Naive B cell (primary cell): ENCODE measurements around the gene YDJC. TPM values are rescaled to one million over a fixed set of nuclear protein-coding genes. Genes with fewer than 3 reads are reported as not detected.
"Not testable (repeated sequence)": the region's sequence is repeated elsewhere in the genome, so short reads cannot be mapped to it uniquely, and the experiment has no call there.

Experiments
- ATAC-seq, 2 donors: fragments of 150-1000 bp; cut with Tn5 transposase; 2 replicates each; pipeline ENCODE4 v1.10.0; 2021; ENCODE audit warnings: low read depth in 2 of 2, mild to moderate bottlenecking in 2 of 2, moderate library complexity in 2 of 2
- DNase-seq: peaks from one replicate; pipeline ENCODE4 v3.0.0; 2022
- H3K27ac Mint-ChIP-seq, 6 donors: one replicate each; pipeline ENCODE4 v1.8.0; 2020 to 2022; ENCODE audit warnings: mild to moderate bottlenecking in 6 of 6, mixed read lengths in 6 of 6, moderate library complexity in 5 of 6, inconsistent platforms in 2 of 6
- H3K27me3 Mint-ChIP-seq, 3 donors: one replicate each; pipeline ENCODE4 v1.8.0; 2021 to 2022; ENCODE audit warnings: mixed read lengths in 3 of 3, mild to moderate bottlenecking in 1 of 3
- H3K36me3 Mint-ChIP-seq, 2 donors: one replicate each; pipeline ENCODE4 v1.8.0; 2020 to 2022; ENCODE audit warnings: mixed read lengths in 2 of 2, inconsistent platforms in 1 of 2, mild to moderate bottlenecking in 1 of 2
- H3K4me1 Mint-ChIP-seq, 3 donors: one replicate each; pipeline ENCODE4 v1.8.0; 2020 to 2022; ENCODE audit warnings: mixed read lengths in 3 of 3, inconsistent platforms in 1 of 3, mild to moderate bottlenecking in 1 of 3, moderate library complexity in 1 of 3
- H3K4me3 Mint-ChIP-seq, 8 donors: one replicate each; pipeline ENCODE4 v1.8.0; 2020 to 2022; ENCODE audit warnings: mild to moderate bottlenecking in 8 of 8, mixed read lengths in 8 of 8, moderate library complexity in 8 of 8, inconsistent platforms in 2 of 8
- H3K9me3 Mint-ChIP-seq, 7 donors: one replicate each; pipeline ENCODE4 v1.8.0; 2020 to 2022; ENCODE audit warnings: mixed read lengths in 7 of 7, mild to moderate bottlenecking in 5 of 7, inconsistent platforms in 2 of 7, moderate library complexity in 1 of 7
- polyA plus RNA-seq, 6 donors: library from polyadenylated mRNA; unstranded; fragments of 300-500 nt; fragmentation: Illumina TruSeq; gene quantifications; one replicate each; pipeline ENCODE4 v1.2.3, GENCODE V29; 2021; ENCODE audit warnings: low read depth in 6 of 6

Gene YDJC
- polyA plus RNA-seq, 6 donors from 2014 or later: 54.7 to 97.9 (median 65.1) TPM

DNA sequence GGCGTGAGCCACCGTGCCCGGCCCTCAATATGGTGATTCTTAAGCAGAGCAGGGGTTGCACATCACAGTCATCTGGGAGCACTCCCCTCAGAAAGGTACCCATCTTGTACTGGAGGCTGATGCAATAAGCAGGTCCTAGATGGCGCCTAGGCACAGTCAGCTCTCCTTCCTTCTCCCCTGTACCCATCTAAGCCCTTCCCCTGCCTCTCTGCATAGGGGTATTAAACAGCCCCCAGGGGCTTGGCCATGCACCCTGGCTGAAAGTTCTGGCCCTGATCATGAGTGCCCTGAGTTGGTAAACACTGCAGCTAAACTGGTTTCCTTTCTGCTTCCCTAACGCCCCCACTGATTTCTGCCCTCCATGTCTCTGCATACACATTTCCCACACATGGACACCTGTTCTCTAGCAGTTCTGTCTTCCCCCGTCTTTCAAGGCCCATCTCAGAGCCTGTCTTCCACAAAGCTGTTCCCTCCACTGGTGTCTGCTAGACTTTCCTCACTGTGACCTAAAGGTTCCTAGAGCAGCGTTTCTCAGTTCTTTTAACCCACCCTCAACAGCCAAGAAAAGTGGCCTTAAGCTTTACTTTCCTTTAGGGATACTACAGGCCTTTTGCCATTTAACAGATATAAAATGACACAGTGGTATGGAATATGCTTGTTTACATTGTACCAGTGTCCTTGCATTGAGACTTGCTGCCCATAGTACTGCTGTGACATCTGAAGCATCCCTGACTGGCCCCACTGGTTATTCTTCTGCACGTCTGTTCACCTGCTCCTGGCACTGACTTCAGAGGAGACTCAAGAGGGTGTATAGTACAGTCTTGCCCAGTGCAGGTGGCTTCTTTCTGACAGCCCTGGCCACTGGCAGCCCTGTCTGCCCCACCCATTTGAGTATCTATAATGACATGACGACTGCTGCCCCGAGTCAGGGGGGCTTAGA is 46.8 kb downstream of the YDJC start:
- no peaks in the 10 kb centered on the region for H3K27me3 Mint-ChIP-seq
- no peaks in the 10 kb centered on the region for H3K36me3 Mint-ChIP-seq
- H3K4me3 Mint-ChIP-seq: no peak overlapping the region
- H3K4me1 Mint-ChIP-seq: peaks cover 36 to 71% (median 42%) of the 10 kb centered on the region in 3 donors
- no peaks in the 10 kb centered on the region for H3K9me3 Mint-ChIP-seq
- DNase-seq: no peak
- no peak for ATAC-seq
- H3K27ac Mint-ChIP-seq: peak overlapping the region in 5 of 6 donors; percentile 14 to 97 (median 86)

DNA sequence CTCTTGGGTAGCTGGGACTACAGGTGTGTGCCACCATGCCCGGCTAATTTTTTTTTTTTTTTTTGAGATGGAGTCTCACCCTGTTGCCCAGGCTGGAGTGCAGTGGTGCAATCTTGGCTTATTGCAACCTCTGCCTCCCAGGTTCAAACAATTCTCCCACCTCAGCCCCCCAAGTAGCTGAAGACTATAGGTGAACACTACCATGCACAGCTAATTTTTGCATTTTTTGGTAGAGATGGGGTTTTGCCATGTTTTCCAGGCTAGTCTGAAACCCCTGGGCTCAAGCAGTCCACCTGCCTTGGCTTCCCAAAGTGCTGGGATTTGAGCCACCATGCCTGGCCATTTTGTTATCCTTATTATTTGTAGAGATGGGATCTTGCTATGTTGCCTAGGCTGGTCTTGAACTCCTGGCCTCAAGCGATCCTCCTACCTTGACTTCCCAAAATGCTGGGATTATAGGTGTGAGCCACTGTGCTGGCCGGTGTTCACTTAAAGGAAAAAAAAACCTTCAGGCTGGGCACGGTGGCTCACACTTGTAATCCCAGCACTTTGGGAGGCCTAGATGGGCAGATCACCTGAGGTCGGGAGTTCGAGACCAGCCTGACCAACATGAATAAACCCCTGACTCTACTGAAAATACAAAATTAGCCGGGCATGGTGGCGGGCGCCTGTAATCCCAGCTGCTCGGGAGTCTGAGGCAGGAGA is 48.7 kb downstream of the YDJC start:
- DNase-seq, H3K9me3 Mint-ChIP-seq, H3K27me3 Mint-ChIP-seq, H3K36me3 Mint-ChIP-seq, ATAC-seq: not testable (repeated sequence)
- Mint-ChIP-seq H3K4me1 (peaks cover 39 to 70% (median 47%) of the 10 kb centered on the region in 3 donors), H3K27ac (peak overlapping the region in 1 of 6 donors; percentile 74), H3K4me3 (peak overlapping the region in 1 of 8 donors; percentile 44)

DNA sequence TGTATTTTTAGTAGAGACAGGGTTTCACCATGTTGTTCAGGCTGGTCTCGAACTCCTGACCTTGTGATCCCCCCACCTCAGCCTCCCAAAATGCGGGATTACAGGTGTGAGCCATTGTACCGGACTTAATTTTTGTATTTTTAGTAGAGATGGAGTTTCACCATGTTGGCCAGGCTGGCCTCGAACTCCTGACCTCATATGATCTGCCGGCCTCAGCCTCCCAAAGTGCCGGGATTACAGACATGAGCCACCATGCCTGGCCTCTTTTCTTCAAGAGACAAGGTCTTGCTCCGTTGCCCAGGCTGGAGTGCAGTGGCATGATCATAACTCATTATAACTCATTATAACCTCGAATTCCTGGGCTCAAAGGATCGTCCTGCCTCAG is 49.2 kb downstream of the YDJC start:
- H3K27me3 Mint-ChIP-seq, DNase-seq, H3K36me3 Mint-ChIP-seq, H3K9me3 Mint-ChIP-seq, H3K4me3 Mint-ChIP-seq, ATAC-seq: not testable (repeated sequence)
- Mint-ChIP-seq H3K27ac (peak overlapping the region in 4 of 6 donors; percentile 42 to 79 (median 59)), H3K4me1 (peaks cover 37 to 70% (median 46%) of the 10 kb centered on the region in 3 donors)

DNA sequence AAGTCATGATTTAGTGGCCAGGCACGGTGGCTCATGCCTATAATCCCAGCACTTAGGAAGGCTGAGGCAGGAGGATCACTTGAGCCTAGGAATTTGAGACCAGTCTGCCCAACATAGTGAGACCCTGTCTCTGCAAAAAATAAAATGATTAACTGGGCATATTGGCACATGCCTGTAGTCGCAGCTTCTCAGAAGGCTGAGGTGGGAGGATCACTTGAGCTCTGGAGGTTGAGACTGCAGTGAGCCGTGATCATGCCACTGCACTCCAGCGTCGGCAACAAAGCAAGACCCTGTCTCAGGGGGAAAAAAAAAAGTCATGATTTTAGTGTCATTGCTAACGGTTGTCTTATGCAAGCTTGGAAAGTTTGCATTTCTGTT is 50.4 kb downstream of the YDJC start:
- no peaks in the 10 kb centered on the region for H3K27me3 Mint-ChIP-seq
- ATAC-seq (no peak), DNase-seq (no peak)
- H3K27ac Mint-ChIP-seq: no peak overlapping the region
- no peaks in the 10 kb centered on the region for H3K36me3 Mint-ChIP-seq
- H3K9me3 Mint-ChIP-seq: no peaks in the 10 kb centered on the region
- H3K4me1 Mint-ChIP-seq: peaks cover 33 to 75% (median 43%) of the 10 kb centered on the region in 3 donors
- H3K4me3 Mint-ChIP-seq: no peak overlapping the region

Other genes with a start within 250 kb of the YDJC start
- under 1 TPM in 4 of 6 donors, not detected in 2; 0.10 to 0.21 (median 0.16) TPM for gene RIMBP3B, start 246.3 kb downstream of the YDJC start, polyA plus RNA-seq
- gene HIC2, start 212.7 kb downstream of the YDJC start, polyA plus RNA-seq: 1 to 10 TPM in 1 of 6 donors, under 1 TPM in 5; 0.35 to 1.3 (median 0.60) TPM
- 1 to 10 TPM in 4 of 6 donors, under 1 TPM in 2; 0.62 to 2.5 (median 1.6) TPM for gene TMEM191C, start 162.6 kb downstream of the YDJC start, polyA plus RNA-seq
- under 1 TPM in 2 of 6 donors, not detected in 4; 0.21 to 0.48 TPM for gene RIMBP3C, start 78.6 kb downstream of the YDJC start, polyA plus RNA-seq
- gene UBE2L3, start 62.3 kb downstream of the YDJC start, polyA plus RNA-seq: 100 to 1,000 TPM in 2 of 6 donors, 10 to 100 TPM in 4; 84.4 to 106 (median 95.3) TPM
- not detected for gene CCDC116, start 2.7 kb upstream of the YDJC start, polyA plus RNA-seq
- gene SDF2L1, start 12.3 kb upstream of the YDJC start, polyA plus RNA-seq: 10 to 100 TPM; 36.9 to 69.4 (median 39.1) TPM
- gene PPIL2, start 36.0 kb upstream of the YDJC start, polyA plus RNA-seq: 10 to 100 TPM; 19.7 to 35.4 (median 25.2) TPM
- 10 to 100 TPM; 16.6 to 37.2 (median 29.9) TPM for gene YPEL1, start 105.8 kb upstream of the YDJC start, polyA plus RNA-seq
- 100 to 1,000 TPM in 2 of 6 donors, 10 to 100 TPM in 4; 68.6 to 114 (median 93.2) TPM for gene MAPK1, start 237.6 kb upstream of the YDJC start, polyA plus RNA-seq